ENCODE results near the gene RALGAPA2. TPM values are rescaled to one million over a fixed set of nuclear protein-coding genes. Genes with fewer than 3 reads are reported as not detected.

The RALGAPA2 gene
- total RNA-seq, 2 experiments from 2014 or later, result 20.2 to 26.4 TPM

- ATAC-seq (no peak), DNase-seq (no peak)
- H3K4me1 Mint-ChIP-seq, result no peaks in the 10 kb centered on the region
- ChIA-PET CTCF (no interaction called here), POLR2A (no interaction called here)
- intact Hi-C loops (cut with DNase I, micrococcal nuclease), result no loop called here
- H3K27ac Mint-ChIP-seq, result no peak overlapping the region
- no peaks in the 10 kb centered on the region for H3K27me3 Mint-ChIP-seq
- no peaks in the 10 kb centered on the region for H3K9me3 Mint-ChIP-seq (ENCODE audit: low read depth)
- H3K4me3 Mint-ChIP-seq, result no peak overlapping the region
- H3K36me3 Mint-ChIP-seq (ENCODE audit: low read depth), result no peaks in the 10 kb centered on the region
These were observed 268.9 kb downstream of the RALGAPA2 start for GRCh38 chr20:20443504-20443903.

DNA sequence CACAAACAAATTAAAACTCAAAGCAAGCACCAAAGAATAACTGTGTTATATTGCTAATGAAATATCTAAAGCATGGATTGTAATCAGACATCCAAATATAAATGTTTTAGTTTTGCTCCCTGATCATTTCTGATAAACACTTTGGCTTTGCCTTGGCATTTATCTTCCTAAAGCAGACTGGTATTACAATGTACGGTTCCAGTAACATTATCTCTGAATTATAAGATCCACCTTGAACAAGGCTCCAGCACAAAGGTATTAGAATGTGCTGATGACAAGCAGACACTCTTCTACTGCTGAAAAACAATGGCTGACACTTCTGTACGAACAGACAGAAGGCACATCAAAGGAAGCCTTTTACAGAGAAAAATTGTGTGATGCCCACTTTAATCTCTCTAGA is 270.0 kb downstream of the RALGAPA2 start:
- Mint-ChIP-seq H3K36me3 (ENCODE audit: low read depth) (peaks cover 3% of the 10 kb centered on the region), H3K27ac (no peak overlapping the region), H3K4me1 (no peaks in the 10 kb centered on the region), H3K4me3 (no peak overlapping the region), H3K9me3 (ENCODE audit: low read depth) (no peaks in the 10 kb centered on the region), H3K27me3 (no peaks in the 10 kb centered on the region)
- intact Hi-C loops (cut with DNase I, micrococcal nuclease), result no loop called here
- DNase-seq, result no peak
- ChIA-PET POLR2A (no interaction called here), CTCF (no interaction called here)
- ATAC-seq, result no peak

- CTCF ChIA-PET, result interaction anchor here (0.7 to 1.5 kb wide), 2 partner anchors 8 to 30 kb away, joined by 4 to 5 read pairs; no protein-coding TSS in a partner anchor
- Mint-ChIP-seq H3K4me1 (no peaks in the 10 kb centered on the region), H3K36me3 (ENCODE audit: low read depth) (peaks cover 7% of the 10 kb centered on the region), H3K27me3 (no peaks in the 10 kb centered on the region), H3K9me3 (ENCODE audit: low read depth) (no peaks in the 10 kb centered on the region), H3K27ac (no peak overlapping the region), H3K4me3 (no peak overlapping the region)
- ATAC-seq, result no peak
- POLR2A ChIA-PET, result interaction anchor here (0.7 kb wide), 1 partner anchor 31 kb away, joined by 4 read pairs; no protein-coding TSS in a partner anchor
- DNase-seq, result no peak
- intact Hi-C loops (cut with DNase I, micrococcal nuclease), result no loop called here
These were observed 271.4 kb downstream of the RALGAPA2 start for GRCh38 chr20:20440886-20441658.

DNA sequence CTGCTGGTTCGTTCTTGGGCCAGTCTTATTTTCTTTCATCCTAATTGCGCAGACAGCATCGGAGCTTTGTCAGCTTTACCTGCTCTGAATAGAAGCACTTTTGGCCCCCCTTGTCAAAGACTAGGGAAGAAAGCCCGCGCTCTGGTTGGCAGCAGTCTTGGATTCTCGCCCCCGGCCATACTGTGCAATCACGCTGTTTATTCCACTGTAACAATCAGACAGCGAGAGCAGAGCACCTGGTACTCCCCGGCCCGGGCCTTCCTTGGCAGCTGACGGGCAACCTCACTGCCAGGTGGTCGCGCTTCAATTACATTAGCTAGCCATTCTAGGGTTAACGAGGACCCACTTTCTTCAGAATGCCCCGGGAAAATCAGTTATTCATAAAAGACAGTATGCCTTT is 272.0 kb downstream of the RALGAPA2 start:
- Mint-ChIP-seq H3K4me1 (no peaks in the 10 kb centered on the region), H3K27me3 (no peaks in the 10 kb centered on the region), H3K4me3 (no peak overlapping the region), H3K9me3 (ENCODE audit: low read depth) (no peaks in the 10 kb centered on the region), H3K27ac (no peak overlapping the region), H3K36me3 (ENCODE audit: low read depth) (peaks cover 8% of the 10 kb centered on the region)
- ChIA-PET CTCF (interaction anchor here (1.5 kb wide), 1 partner anchor 9 kb away, joined by 5 read pairs; no protein-coding TSS in a partner anchor), POLR2A (no interaction called here)
- no peak for ATAC-seq
- intact Hi-C loops (cut with DNase I, micrococcal nuclease), result no loop called here
- no peak for DNase-seq

GRCh38 chr20:20439602-20440190 is 272.7 kb downstream of the RALGAPA2 start:
- Mint-ChIP-seq H3K4me1 (no peaks in the 10 kb centered on the region), H3K27ac (no peak overlapping the region), H3K4me3 (no peak overlapping the region), H3K36me3 (ENCODE audit: low read depth) (peaks cover 8% of the 10 kb centered on the region), H3K27me3 (no peaks in the 10 kb centered on the region), H3K9me3 (ENCODE audit: low read depth) (no peaks in the 10 kb centered on the region)
- intact Hi-C loops (cut with DNase I, micrococcal nuclease), result no loop called here
- POLR2A ChIA-PET, result no interaction called here
- DNase-seq (no peak), ATAC-seq (no peak)
- CTCF ChIA-PET, result interaction anchor here (1.5 kb wide), 1 partner anchor 9 kb away, joined by 5 read pairs; no protein-coding TSS in a partner anchor

DNA sequence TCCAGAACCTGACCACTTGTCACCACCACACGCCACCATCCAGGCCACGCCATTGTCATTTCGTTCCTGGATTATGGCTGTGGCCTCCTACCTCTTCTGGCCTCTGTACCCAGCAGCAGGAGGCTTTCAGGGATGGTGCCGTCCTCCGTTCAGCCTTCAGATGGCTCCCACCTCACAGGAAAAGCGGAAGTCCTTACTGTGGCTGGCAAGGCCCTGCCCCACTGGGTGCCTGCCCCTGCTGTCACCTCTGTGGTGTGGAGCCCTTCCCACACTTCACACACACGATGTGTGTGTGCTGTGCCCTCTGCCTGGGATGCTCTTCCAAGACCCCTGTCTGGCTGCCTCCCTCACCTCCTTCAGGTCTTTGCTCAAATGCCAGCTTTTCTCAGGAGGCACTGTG is 275.1 kb downstream of the RALGAPA2 start:
- H3K4me1 Mint-ChIP-seq, result no peaks in the 10 kb centered on the region
- CTCF ChIA-PET, result interaction anchor here (0.6 kb wide), 1 partner anchor 45 kb away, joined by 3 read pairs; no protein-coding TSS in a partner anchor

DNA sequence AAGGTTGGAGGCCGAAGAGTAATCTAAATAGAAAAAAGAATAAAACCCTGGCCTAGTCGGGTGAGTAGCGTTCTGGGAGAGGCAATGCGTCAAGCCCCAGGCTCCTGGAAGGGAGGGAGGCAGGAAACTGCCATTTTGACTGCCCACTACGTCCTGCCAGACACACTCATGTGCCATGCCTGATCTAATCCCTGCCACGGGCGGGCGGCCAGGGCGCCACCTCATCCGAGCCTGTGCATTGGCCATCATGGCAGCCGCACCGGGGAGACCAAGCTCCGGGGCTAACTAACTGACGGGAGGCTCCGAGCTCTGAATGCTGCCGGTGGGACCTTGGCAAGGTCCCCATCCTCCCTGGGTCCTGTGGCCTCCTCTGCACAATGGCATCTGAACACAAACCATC is 275.8 kb downstream of the RALGAPA2 start:
- ChIA-PET CTCF (no interaction called here), POLR2A (no interaction called here)
- DNase-seq, result no peak
- H3K4me3 Mint-ChIP-seq, result no peak overlapping the region
- H3K4me1 Mint-ChIP-seq, result no peaks in the 10 kb centered on the region
- H3K27me3 Mint-ChIP-seq, result no peaks in the 10 kb centered on the region
- intact Hi-C loops (cut with DNase I, micrococcal nuclease), result no loop called here
- peaks cover 11% of the 10 kb centered on the region for H3K36me3 Mint-ChIP-seq (ENCODE audit: low read depth)
- no peak for ATAC-seq
- H3K9me3 Mint-ChIP-seq (ENCODE audit: low read depth), result no peaks in the 10 kb centered on the region
- H3K27ac Mint-ChIP-seq, result no peak overlapping the region

More for the DNA sequence above, 275.1 kb downstream of the RALGAPA2 start:
- no peak overlapping the region for H3K4me3 Mint-ChIP-seq
- ATAC-seq (no peak), DNase-seq (no peak)
- H3K9me3 Mint-ChIP-seq (ENCODE audit: low read depth), result no peaks in the 10 kb centered on the region
- H3K36me3 Mint-ChIP-seq (ENCODE audit: low read depth), result peaks cover 11% of the 10 kb centered on the region
- POLR2A ChIA-PET, result no interaction called here
- H3K27me3 Mint-ChIP-seq, result no peaks in the 10 kb centered on the region
- H3K27ac Mint-ChIP-seq, result no peak overlapping the region
- intact Hi-C loops (cut with DNase I, micrococcal nuclease), result no loop called here

DNA sequence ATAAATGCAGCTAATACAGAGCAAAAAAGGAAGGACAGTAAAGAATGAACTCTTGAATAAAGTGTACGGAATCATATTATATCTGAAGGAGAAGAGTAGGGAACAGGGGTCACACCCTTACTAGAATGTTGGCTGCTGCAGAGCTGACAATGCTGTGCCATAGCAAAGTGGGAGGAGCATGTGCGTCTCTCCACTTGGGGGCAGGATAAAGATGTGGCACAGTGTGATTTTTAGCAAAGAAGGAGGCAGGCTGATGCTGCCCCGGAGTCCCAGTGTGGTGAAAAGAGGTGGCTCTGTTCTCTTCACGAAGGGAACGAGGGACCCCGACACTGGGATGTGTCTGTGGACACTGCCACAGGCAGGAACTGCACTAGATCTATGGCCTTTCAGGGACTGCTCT is 277.0 kb downstream of the RALGAPA2 start:
- ChIA-PET POLR2A (no interaction called here), CTCF (no interaction called here)
- H3K4me1 Mint-ChIP-seq, result no peaks in the 10 kb centered on the region
- H3K27ac Mint-ChIP-seq, result no peak overlapping the region
- no peaks in the 10 kb centered on the region for H3K9me3 Mint-ChIP-seq (ENCODE audit: low read depth)
- peak; percentile 51 for ATAC-seq
- no peak overlapping the region for H3K4me3 Mint-ChIP-seq
- H3K36me3 Mint-ChIP-seq (ENCODE audit: low read depth), result peaks cover 11% of the 10 kb centered on the region
- intact Hi-C loops (cut with DNase I, micrococcal nuclease), result no loop called here
- no peak for DNase-seq
- H3K27me3 Mint-ChIP-seq, result no peaks in the 10 kb centered on the region

DNA sequence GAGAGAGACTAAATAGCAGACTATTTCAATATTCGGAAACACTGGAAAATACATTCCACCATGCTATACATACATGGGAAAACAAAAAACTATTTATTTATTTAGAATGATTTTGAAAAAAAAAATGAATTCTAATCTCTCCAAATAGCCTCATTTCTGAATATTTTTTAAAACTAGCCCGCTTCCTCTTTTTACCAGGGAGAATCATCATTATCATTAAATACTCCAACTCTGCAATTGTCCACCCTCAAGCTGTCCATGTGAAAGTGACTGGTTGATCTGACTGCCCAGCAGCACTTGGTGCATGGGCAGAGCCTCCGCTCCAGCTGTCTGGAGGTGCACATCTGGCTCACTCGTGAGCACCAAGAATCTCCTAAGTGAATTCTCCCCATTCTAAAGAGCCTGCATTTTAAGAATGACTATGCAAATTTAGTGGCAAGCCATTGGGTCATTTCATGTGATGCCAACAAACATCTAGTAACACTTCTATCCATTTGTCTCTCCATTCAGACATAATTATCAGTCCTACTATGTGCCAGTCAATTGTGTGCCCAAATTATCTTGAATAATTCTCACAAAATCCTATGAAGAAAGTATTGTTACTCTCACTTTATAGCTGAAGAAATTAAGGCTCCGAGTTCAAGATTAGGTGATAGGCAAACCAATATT is 279.7 kb downstream of the RALGAPA2 start:
- Mint-ChIP-seq H3K4me3 (no peak overlapping the region), H3K27me3 (no peaks in the 10 kb centered on the region), H3K9me3 (ENCODE audit: low read depth) (no peaks in the 10 kb centered on the region), H3K4me1 (peaks cover 6% of the 10 kb centered on the region), H3K36me3 (ENCODE audit: low read depth) (peaks cover 11% of the 10 kb centered on the region), H3K27ac (no peak overlapping the region)
- no peak for DNase-seq
- ATAC-seq, result no peak
- CTCF ChIA-PET, result interaction anchor here (0.6 to 1.5 kb wide), 2 partner anchors 16 to 1302 kb away, joined by 3 to 4 read pairs; no protein-coding TSS in a partner anchor
- intact Hi-C loops (cut with DNase I, micrococcal nuclease), result no loop called here
- POLR2A ChIA-PET, result no interaction called here

GRCh38 chr20:20430066-20430465 is 282.4 kb downstream of the RALGAPA2 start:
- ATAC-seq, result no peak
- POLR2A ChIA-PET, result no interaction called here

DNA sequence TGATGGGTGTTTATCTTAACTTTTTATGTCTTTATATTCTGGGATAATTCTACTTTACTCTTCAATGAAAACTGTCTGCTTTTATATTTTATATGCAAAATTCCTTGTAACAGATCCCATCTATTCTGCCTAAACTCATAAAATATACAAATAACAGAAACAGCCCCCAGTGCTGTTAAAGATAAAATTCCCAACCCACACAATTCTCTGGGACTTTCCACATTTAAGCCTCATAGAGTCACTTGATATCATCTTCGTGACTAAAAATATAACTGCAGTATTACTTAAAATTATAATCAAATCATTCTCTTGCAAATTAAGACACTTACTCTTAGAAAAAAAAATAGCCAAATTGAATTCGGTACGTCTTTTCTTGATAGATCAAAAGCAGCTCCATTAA is 284.4 kb downstream of the RALGAPA2 start:
- H3K27ac Mint-ChIP-seq, result peak overlapping the region; percentile 3
- POLR2A ChIA-PET, result interaction anchor here (0.7 kb wide), 1 partner anchor 9 kb away, joined by 4 read pairs; no protein-coding TSS in a partner anchor
- no peaks in the 10 kb centered on the region for H3K9me3 Mint-ChIP-seq (ENCODE audit: low read depth)
- H3K27me3 Mint-ChIP-seq, result no peaks in the 10 kb centered on the region
- DNase-seq (no peak), ATAC-seq (no peak)
- no peak overlapping the region for H3K4me3 Mint-ChIP-seq
- H3K36me3 Mint-ChIP-seq (ENCODE audit: low read depth), result peaks cover 4% of the 10 kb centered on the region
- CTCF ChIA-PET, result no interaction called here
- H3K4me1 Mint-ChIP-seq, result peaks cover 33% of the 10 kb centered on the region
- intact Hi-C loops (cut with DNase I, micrococcal nuclease), result no loop called here

More at GRCh38 chr20:20430066-20430465, 282.4 kb downstream of the RALGAPA2 start:
- Mint-ChIP-seq H3K27me3 (no peaks in the 10 kb centered on the region), H3K9me3 (ENCODE audit: low read depth) (no peaks in the 10 kb centered on the region), H3K36me3 (ENCODE audit: low read depth) (peaks cover 3% of the 10 kb centered on the region), H3K4me1 (peaks cover 29% of the 10 kb centered on the region), H3K4me3 (no peak overlapping the region), H3K27ac (no peak overlapping the region)
- CTCF ChIA-PET, result no interaction called here
- intact Hi-C loops (cut with DNase I, micrococcal nuclease), result no loop called here
- no peak for DNase-seq

Data from activated CD4-positive, alpha-beta T cell treated with anti-CD3 and anti-CD28 coated beads for 36 hours (primary cell).